HEK293T (cell line): Measurements from ENCODE around the gene SPSB1.

ENCODE experiments used
- CTCF ChIA-PET: fragments of 350-600 bp; formaldehyde crosslinking; extraction: SDS; loops from one replicate; lab custom pipeline; 2021; ENCODE audit warnings: antibody characterized with exemption, inconsistent platforms; lab: Yijun Ruan, JAX
- POLR2A ChIA-PET: fragments of 350-600 bp; formaldehyde crosslinking; extraction: SDS; loops from one replicate; lab custom pipeline; 2020; ENCODE audit warnings: antibody characterized with exemption, inconsistent platforms; lab: Yijun Ruan, JAX
- DNase-seq: peaks from one replicate; pipeline ENCODE4 v3.0.0; 2012; ENCODE audit warnings: mixed read lengths; ENCODE audit errors: extremely low spot score
- ARNT ChIP-seq: fragments of 450-650 bp; IDR thresholded peaks from 2 replicates; pipeline ENCODE4 v1.6.1; 2017; ENCODE audit warnings: mild to moderate bottlenecking
- BHLHE40 ChIP-seq: fragments of 450-650 bp; IDR thresholded peaks from 2 replicates; pipeline ENCODE4 v1.6.1; 2016; ENCODE audit warnings: mild to moderate bottlenecking, moderate library complexity, borderline replicate concordance
- CTBP1 ChIP-seq: fragments of 450-650 bp; IDR thresholded peaks from 2 replicates; pipeline ENCODE4 v1.6.1; 2016; ENCODE audit warnings: borderline replicate concordance
- ELF4 ChIP-seq: fragments of 450-650 bp; IDR thresholded peaks from 2 replicates; pipeline ENCODE4 v1.6.1; 2017; ENCODE audit warnings: antibody characterized with exemption
- FOXA1 ChIP-seq: fragments of 450-650 bp; IDR thresholded peaks from 2 replicates; pipeline ENCODE4 v1.6.1; 2016; ENCODE audit warnings: mild to moderate bottlenecking
- FOXK2 ChIP-seq: fragments of 450-650 bp; IDR thresholded peaks from 2 replicates; pipeline ENCODE4 v1.6.1; 2016; ENCODE audit warnings: mild to moderate bottlenecking
- FOXM1 ChIP-seq: fragments of 450-650 bp; IDR thresholded peaks from 2 replicates; pipeline ENCODE4 v1.6.1; 2017; ENCODE audit warnings: mild to moderate bottlenecking, borderline replicate concordance
- HDGF ChIP-seq: fragments of 450-650 bp; IDR thresholded peaks from 2 replicates; pipeline ENCODE4 v1.6.1; 2017; ENCODE audit warnings: antibody characterized with exemption, borderline replicate concordance
- L3MBTL2 ChIP-seq: fragments of 450-650 bp; conservative IDR thresholded peaks from 2 replicates; pipeline ENCODE4 v1.6.1; 2016; ENCODE audit warnings: mild to moderate bottlenecking
- LEF1 ChIP-seq: fragments of 450-650 bp; IDR thresholded peaks from 2 replicates; pipeline ENCODE4 v1.6.1; 2017; ENCODE audit warnings: mild to moderate bottlenecking, borderline replicate concordance
- NFRKB ChIP-seq: fragments of 450-650 bp; IDR thresholded peaks from 2 replicates; pipeline ENCODE4 v1.6.1; 2016; ENCODE audit warnings: mild to moderate bottlenecking, moderate library complexity
- SP1 ChIP-seq: fragments of 450-650 bp; IDR thresholded peaks from 2 replicates; pipeline ENCODE4 v1.6.1; 2017
- SUZ12 ChIP-seq: fragments of 450-650 bp; IDR thresholded peaks from 2 replicates; pipeline ENCODE4 v1.6.1; 2016; ENCODE audit warnings: mild to moderate bottlenecking
- TARDBP ChIP-seq: fragments of 450-650 bp; IDR thresholded peaks from 2 replicates; pipeline ENCODE4 v1.6.1; 2016
- ZNF384 ChIP-seq: fragments of 450-650 bp; IDR thresholded peaks from 2 replicates; pipeline ENCODE4 v1.6.1; 2016
- TF ChIP-seq, protein P1 (sequence below): fragments of 450-650 bp; IDR thresholded peaks from 2 replicates; pipeline ENCODE4 v1.6.1; 2016

The SPSB1 gene

DNA sequence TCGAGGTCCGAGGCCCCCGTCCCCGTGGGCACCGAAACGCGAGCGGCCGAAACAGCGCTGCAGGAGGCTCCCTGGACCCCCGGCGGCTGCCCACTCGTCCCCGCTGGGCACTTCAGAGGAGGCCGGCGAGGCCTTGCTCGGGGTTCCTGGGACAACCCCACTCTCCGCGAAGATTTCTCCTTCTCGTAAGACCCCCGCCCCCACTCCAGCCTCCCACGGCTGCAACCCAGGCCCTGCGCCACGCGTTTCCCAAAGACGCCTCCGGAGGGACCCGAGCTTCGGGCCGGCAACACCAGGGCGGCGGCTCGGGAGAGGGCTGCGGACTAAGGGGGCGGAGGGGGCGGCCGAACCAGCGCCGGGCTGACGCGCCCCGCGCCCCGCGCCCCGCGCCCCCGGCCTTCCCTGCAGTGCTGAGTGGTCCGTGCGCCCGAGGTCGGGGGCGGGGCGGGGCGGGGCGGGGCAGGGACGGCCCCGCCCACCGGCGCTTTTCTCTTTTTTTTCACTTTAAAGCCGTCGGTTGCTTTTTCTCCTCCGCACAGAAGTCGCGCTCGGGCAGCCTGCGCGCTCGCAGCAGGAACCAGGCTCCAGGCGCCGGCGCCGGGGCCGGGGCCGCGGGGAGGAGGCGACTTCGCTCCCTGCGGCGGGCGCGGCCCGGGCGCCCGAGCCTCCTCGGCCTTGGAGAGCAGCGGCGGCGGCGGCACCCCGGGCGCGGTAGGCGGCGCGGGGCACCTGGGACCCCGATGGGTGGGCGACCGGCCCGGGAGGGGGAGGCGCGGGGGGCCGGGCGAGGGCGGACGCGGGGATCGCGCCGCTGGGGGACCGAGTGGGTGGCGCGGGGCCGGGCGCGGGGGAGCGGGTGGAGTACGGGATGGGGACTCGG lies at the start of gene SPSB1:
SPSB1 (plus strand) TSS at position 534 of the 880 bp plus-strand sequence. CDS start 62,998 bp downstream, outside the sequence.
- peak; percentile 80 for DNase-seq
- ChIA-PET POLR2A (no interaction called here), CTCF (interaction anchor here (0.7 to 4.5 kb wide), 3 partner anchors 164 to 198 kb away, joined by 3 to 27 read pairs (median 6); no protein-coding TSS in a partner anchor)
- TF ChIP-seq ELF4 (no peak), SP1 (no peak), FOXA1 (no peak), HDGF (no peak), NFRKB (no peak), ZNF384 (no peak), SUZ12 (no peak), L3MBTL2 (no peak), ARNT (no peak), CTBP1 (no peak), FOXK2 (no peak), FOXM1 (no peak), TARDBP (no peak)
- TF ChIP-seq, protein P1, sequence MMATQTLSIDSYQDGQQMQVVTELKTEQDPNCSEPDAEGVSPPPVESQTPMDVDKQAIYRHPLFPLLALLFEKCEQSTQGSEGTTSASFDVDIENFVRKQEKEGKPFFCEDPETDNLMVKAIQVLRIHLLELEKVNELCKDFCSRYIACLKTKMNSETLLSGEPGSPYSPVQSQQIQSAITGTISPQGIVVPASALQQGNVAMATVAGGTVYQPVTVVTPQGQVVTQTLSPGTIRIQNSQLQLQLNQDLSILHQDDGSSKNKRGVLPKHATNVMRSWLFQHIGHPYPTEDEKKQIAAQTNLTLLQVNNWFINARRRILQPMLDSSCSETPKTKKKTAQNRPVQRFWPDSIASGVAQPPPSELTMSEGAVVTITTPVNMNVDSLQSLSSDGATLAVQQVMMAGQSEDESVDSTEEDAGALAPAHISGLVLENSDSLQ: no peak

DNA sequence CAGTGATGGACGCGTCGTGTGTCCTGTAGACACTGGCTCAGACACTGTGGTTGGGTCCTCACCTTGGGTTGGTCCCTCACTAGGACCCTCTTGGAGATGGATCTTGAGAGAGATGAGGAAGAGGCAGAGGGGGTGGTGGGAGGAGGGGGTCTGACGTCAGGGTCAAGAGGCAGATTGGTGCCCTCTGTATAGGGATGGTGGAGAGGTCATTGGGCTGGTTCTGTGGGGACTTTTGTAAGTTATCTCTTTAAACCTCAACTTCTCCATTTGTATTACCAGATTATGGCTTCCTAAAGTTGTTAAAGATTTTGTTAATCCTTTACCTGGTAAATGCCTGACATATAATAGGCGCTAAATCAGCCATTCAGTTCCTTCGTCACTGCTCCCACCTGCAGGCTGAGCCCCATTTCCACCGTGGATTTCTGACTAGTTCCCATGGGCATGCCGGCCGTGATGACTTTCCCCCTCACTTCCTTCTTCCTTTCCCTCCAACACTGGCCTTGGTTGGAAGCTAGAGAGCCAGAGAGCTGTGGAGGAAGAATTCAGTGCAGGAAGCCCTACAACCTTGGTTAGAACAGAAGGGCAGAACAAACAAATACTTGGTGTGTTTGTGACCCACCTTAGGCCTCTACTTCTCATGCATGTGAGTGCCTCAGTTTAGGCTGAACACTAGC lies 49.5 kb upstream of the SPSB1 start:
- no peak for TF ChIP-seq CTBP1
- TF ChIP-seq BHLHE40: no peak
- no peak for TF ChIP-seq NFRKB
- TF ChIP-seq HDGF: no peak
- TF ChIP-seq ZNF384: no peak
- no peak for TF ChIP-seq SP1
- TF ChIP-seq ELF4: no peak
- TF ChIP-seq, protein P1: no peak
- TF ChIP-seq SUZ12: no peak
- no peak for TF ChIP-seq FOXM1
- no peak for TF ChIP-seq L3MBTL2
- TF ChIP-seq ARNT: no peak
- TF ChIP-seq FOXK2: no peak
- no peak for TF ChIP-seq FOXA1
- no peak for TF ChIP-seq TARDBP
- TF ChIP-seq LEF1: no peak
- no peak for DNase-seq
- ChIA-PET CTCF (interaction anchor here (0.7 to 0.9 kb wide), 2 partner anchors 10 to 1166 kb away, joined by 3 read pairs; no protein-coding TSS in a partner anchor), POLR2A (interaction anchor here (1.1 to 1.9 kb wide), 2 partner anchors 9 kb away, joined by 3 to 5 read pairs; partner anchors contain the start of gene H6PD)

DNA sequence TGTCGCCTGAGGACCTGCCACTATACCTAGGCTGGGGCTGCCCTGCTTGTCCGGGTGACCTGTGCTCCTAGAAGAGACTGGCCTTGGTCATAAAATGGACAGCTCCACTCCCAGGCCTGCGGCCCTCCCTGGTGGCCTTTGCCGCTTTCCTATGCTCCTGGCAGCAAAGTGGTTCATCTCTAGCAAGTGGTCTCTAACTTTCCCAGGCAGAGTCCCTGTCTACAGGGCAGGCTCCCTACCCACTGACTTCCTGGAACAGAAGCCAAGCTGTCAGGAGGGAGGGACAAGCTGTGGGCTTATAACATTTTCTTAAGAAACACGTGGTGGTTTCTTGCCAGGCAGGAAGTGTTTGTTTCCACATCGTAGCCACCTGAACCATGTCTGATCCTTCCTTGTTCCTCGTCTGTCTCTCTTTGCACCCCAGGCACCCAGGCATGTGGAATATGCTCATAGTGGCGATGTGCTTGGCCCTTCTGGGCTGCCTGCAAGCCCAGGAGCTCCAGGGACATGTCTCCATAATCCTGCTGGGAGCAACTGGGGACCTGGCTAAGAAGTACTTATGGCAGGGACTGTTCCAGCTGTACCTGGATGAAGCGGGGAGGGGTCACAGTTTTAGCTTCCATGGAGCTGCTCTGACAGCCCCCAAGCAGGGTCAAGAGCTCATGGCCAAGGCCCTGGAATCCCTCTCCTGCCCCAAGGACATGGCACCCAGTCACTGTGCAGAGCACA lies 48.0 kb upstream of the SPSB1 start:
- no peak for DNase-seq
- POLR2A ChIA-PET: interaction anchor here (1.9 kb wide), 1 partner anchor 10 kb away, joined by 5 read pairs; the partner anchor contains the start of gene H6PD
- TF ChIP-seq L3MBTL2 (no peak), SP1 (no peak), FOXM1 (no peak), CTBP1 (no peak), TARDBP (no peak), HDGF (no peak)
- CTCF ChIA-PET: interaction anchor here (0.8 kb wide), 1 partner anchor 102 kb away, joined by 4 read pairs; no protein-coding TSS in a partner anchor

DNA sequence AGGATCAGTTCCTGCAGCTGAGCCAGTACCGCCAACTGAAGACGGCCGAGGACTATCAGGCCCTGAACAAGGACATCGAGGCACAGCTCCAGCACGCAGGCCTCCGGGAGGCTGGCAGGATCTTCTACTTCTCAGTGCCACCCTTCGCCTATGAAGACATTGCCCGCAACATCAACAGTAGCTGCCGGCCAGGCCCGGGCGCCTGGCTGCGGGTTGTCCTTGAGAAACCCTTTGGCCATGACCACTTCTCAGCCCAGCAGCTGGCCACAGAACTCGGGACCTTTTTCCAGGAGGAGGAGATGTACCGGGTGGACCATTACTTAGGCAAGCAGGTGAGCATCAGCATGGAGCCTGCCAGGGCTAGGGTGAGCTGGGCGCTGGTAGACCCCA lies 47.5 kb upstream of the SPSB1 start:
- no peak for DNase-seq
- POLR2A ChIA-PET: interaction anchor here (1.9 kb wide), 1 partner anchor 11 kb away, joined by 5 read pairs; the partner anchor contains the start of gene H6PD
- CTCF ChIA-PET: interaction anchor here (0.8 kb wide), 1 partner anchor 103 kb away, joined by 4 read pairs; no protein-coding TSS in a partner anchor
- no peak for TF ChIP-seq FOXA1
- TF ChIP-seq BHLHE40: no peak
- no peak for TF ChIP-seq TARDBP
- TF ChIP-seq LEF1: no peak
- TF ChIP-seq HDGF: no peak
- no peak for TF ChIP-seq FOXK2
- TF ChIP-seq SP1: no peak
- no peak for TF ChIP-seq CTBP1
- TF ChIP-seq L3MBTL2: no peak
- TF ChIP-seq NFRKB: no peak
- TF ChIP-seq FOXM1: no peak
- TF ChIP-seq ARNT: no peak
- no peak for TF ChIP-seq ZNF384
- TF ChIP-seq SUZ12: no peak
- TF ChIP-seq, protein P1: no peak
- TF ChIP-seq ELF4: no peak

DNA sequence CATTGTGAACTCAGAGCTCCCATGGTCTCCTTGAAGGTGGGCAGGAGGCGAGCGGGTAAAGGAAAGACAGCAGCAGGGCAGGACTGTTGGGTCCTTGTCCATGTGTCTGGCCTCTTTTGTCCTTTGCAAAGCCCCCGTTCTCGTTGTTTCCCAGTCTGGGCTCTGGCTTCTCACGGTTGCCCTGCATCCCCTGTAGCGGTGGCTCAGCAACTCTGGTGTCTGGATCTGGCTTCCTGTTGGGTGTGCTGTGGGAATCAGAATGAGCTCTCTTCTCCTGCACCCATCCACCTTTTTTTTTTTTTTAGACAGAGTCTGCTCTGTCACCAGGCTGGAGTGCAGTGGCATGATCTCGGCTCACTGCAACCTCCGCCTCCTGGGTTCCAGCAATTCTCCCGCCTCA lies 47.0 kb upstream of the SPSB1 start:
- no peak for DNase-seq
- CTCF ChIA-PET: no interaction called here
- TF ChIP-seq SUZ12 (no peak), BHLHE40 (no peak), TARDBP (no peak), ZNF384 (no peak), HDGF (no peak), CTBP1 (no peak), SP1 (no peak), LEF1 (no peak), FOXK2 (no peak), NFRKB (no peak), ELF4 (no peak), FOXA1 (no peak), L3MBTL2 (no peak), FOXM1 (no peak)
- TF ChIP-seq, protein P1: no peak
- POLR2A ChIA-PET: no interaction called here
